Activated T-cell treated with anti-CD3 and anti-CD28 coated beads for 48 hours (primary cell): Measurements from ENCODE around the gene CAMK2B.
"Not testable (repeated sequence)": the region's sequence is repeated elsewhere in the genome, so short reads cannot be mapped to it uniquely, and the experiment has no call there.

Experiments
- DNase-seq: peaks from one replicate; pipeline ENCODE4 v3.0.0-alpha.2; 2020; ENCODE audit warnings: low read depth

Gene CAMK2B

GRCh38 chr7:44215531-44215930 is 109.9 kb downstream of the CAMK2B start:
- no peak for DNase-seq

- DNase-seq: no peak
These were observed 111.5 kb downstream of the CAMK2B start for GRCh38 chr7:44213877-44214388.

- DNase-seq: no peak
These were observed 112.1 kb downstream of the CAMK2B start for GRCh38 chr7:44213206-44213876.

GRCh38 chr7:44212581-44213184 is 112.7 kb downstream of the CAMK2B start:
- no peak for DNase-seq

- no peak for DNase-seq
These were observed 113.4 kb downstream of the CAMK2B start for GRCh38 chr7:44212018-44212417.

GRCh38 chr7:44211126-44211675 is 114.2 kb downstream of the CAMK2B start:
- DNase-seq: no peak

- DNase-seq: no peak
These were observed 115.3 kb downstream of the CAMK2B start for GRCh38 chr7:44210107-44210506.

GRCh38 chr7:44208085-44208484 is 117.3 kb downstream of the CAMK2B start:
- DNase-seq: no peak

- DNase-seq: no peak
These were observed 119.4 kb downstream of the CAMK2B start for GRCh38 chr7:44206008-44206407.

- no peak for DNase-seq
These were observed 123.6 kb downstream of the CAMK2B start for GRCh38 chr7:44201813-44202212.

GRCh38 chr7:44200699-44201461 is 124.5 kb downstream of the CAMK2B start, which contains the start of gene YKT6:
Gene YKT6, plus strand, starts transcription at chr7:44200978. Its CDS starts 158 bp downstream, at chr7:44201136.
- DNase-seq: peak; percentile 94

- not testable (repeated sequence) for DNase-seq
These were observed 125.2 kb downstream of the CAMK2B start for GRCh38 chr7:44200163-44200562.

- DNase-seq: no peak
These were observed 127.9 kb downstream of the CAMK2B start for GRCh38 chr7:44197474-44197873.

- no peak for DNase-seq
These were observed 128.9 kb downstream of the CAMK2B start for GRCh38 chr7:44196450-44196872.

- DNase-seq: no peak
These were observed 129.5 kb downstream of the CAMK2B start for GRCh38 chr7:44195889-44196288.

- no peak for DNase-seq
These were observed 130.7 kb downstream of the CAMK2B start for GRCh38 chr7:44194562-44195145.

- peak; percentile 39 for DNase-seq
These were observed 131.3 kb downstream of the CAMK2B start for GRCh38 chr7:44194069-44194468.

GRCh38 chr7:44193011-44193802 is 132.2 kb downstream of the CAMK2B start:
- DNase-seq: no peak

GRCh38 chr7:44191171-44191570 is 134.2 kb downstream of the CAMK2B start:
- no peak for DNase-seq

- no peak for DNase-seq
These were observed 135.2 kb downstream of the CAMK2B start for GRCh38 chr7:44189993-44190872.
